ENCODE measurements around the gene EML6. TPM values are rescaled to one million over a fixed set of nuclear protein-coding genes. Genes with fewer than 3 reads are reported as not detected.

Gene EML6
- total RNA-seq, 1 experiment from 2014 or later, result 1.5 TPM

- Histone ChIP-seq H2BK120ac (ENCODE audit: low read depth, low read length, poor library complexity, severe bottlenecking) (no peak overlapping the region), H3K79me1 (ENCODE audit: insufficient read depth, low read depth, low read length, poor library complexity, severe bottlenecking) (no peaks in the 10 kb centered on the region), H3K79me2 (ENCODE audit: insufficient read depth, low read length) (no peaks in the 10 kb centered on the region), H3K27ac (ENCODE audit: insufficient read length, low read depth, low read length) (no peak overlapping the region), H3K27me3 (ENCODE audit: insufficient read depth, low read length) (no peaks in the 10 kb centered on the region), H4K8ac (replicated peaks; ENCODE audit: insufficient read length, low read depth, low read length) (no peak overlapping the region), H2AFZ (ENCODE audit: low read length) (no peak overlapping the region), H3T11ph (ENCODE audit: low read length) (no peak overlapping the region), H2BK20ac (ENCODE audit: low read depth, low read length, poor library complexity, severe bottlenecking) (no peak overlapping the region), H4K5ac (ENCODE audit: insufficient read length, low read depth, low read length) (no peak overlapping the region), H3K14ac (ENCODE audit: insufficient read depth, low read length) (no peak overlapping the region), H2BK5ac (ENCODE audit: insufficient read length, low read length) (no peak overlapping the region), H2BK15ac (ENCODE audit: low read depth, low read length) (no peak overlapping the region), H2AK5ac (ENCODE audit: insufficient read length, low read length) (no peak overlapping the region), H3K4ac (ENCODE audit: low read depth, low read length) (no peak overlapping the region), H3K23me2 (ENCODE audit: insufficient read length, low read depth, low read length, poor library complexity, severe bottlenecking) (no peaks in the 10 kb centered on the region), H3K9ac (ENCODE audit: extremely low read depth, insufficient read length, low read length) (no peak overlapping the region), H4K91ac (ENCODE audit: insufficient read length, low read depth, low read length) (no peak overlapping the region), H3K56ac (ENCODE audit: insufficient read length, low read depth, low read length) (no peak overlapping the region), H3K4me1 (ENCODE audit: insufficient read depth, low read length) (no peaks in the 10 kb centered on the region; the same call in 1 of the 2 replicates), H3K4me2 (ENCODE audit: insufficient read depth, insufficient read length, low read length) (no peak overlapping the region), H3K9me3 (ENCODE audit: control insufficient read depth, low read depth, low read length) (no peaks in the 10 kb centered on the region), H3K18ac (ENCODE audit: insufficient read length, low read depth, low read length) (no peak overlapping the region), H4K20me1 (ENCODE audit: control insufficient read depth, insufficient read depth, insufficient read length) (no peaks in the 10 kb centered on the region), H3K23ac (ENCODE audit: insufficient read length, low read depth, low read length) (no peak overlapping the region), H2BK12ac (ENCODE audit: insufficient read length, low read depth, low read length) (no peak overlapping the region)
- no peak overlapping the region for H3K27ac Mint-ChIP-seq
- DNase-seq, result no peak
- H3K4me3 Mint-ChIP-seq, result no peak overlapping the region
- H3K4me1 Mint-ChIP-seq, result peaks cover 15 to 16% of the 10 kb centered on the region in 2 experiments
- no CpG with 5 or more reads among the region's 1 CpG for WGBS (ENCODE audit: extremely low coverage, insufficient read length, low lambda C conversion rate)
- H3K9me3 Mint-ChIP-seq, result no peaks in the 10 kb centered on the region
- H3K36me3 Mint-ChIP-seq (ENCODE audit: insufficient read depth in 1 of 3, low read depth in 3 of 3), result no peaks in the 10 kb centered on the region
- no peaks in the 10 kb centered on the region for H3K27me3 Mint-ChIP-seq (ENCODE audit: low read depth)
- TF ChIP-seq CTCF (conservative IDR thresholded peaks at IDR 0.05), result no peak
These were observed 35.5 kb downstream of the EML6 start for GRCh38 chr2:54758951-54759350.
